ENCODE data around the gene PRSS2.

GRCh38 chr7:142814451-142814850 lies 43.7 kb downstream of the PRSS2 start:
- TF ChIP-seq CTCF (conservative IDR thresholded peaks at IDR 0.05 in 1 of 2, IDR thresholded peaks at IDR 0.05 in 1 of 2; ENCODE audit: low read depth in 1 of 2, low read length in 2 of 2) (no peak), EZH2 (IDR thresholded peaks at IDR 0.05; ENCODE audit: low read length, missing control alignments) (no peak)
